K562 (cell line): ENCODE results near the gene CSKMT. TPM values are rescaled to one million over a fixed set of nuclear protein-coding genes. Genes with fewer than 3 reads are reported as not detected.

Experiments
- CXXC5 ChIP-seq: fragments of 250-450 bp; sonication (Bioruptor Pico); IDR thresholded peaks from 2 replicates; pipeline ENCODE4 v1.8.0; 2022; ENCODE audit warnings: inconsistent platforms, mild to moderate bottlenecking, moderate library complexity
- ELK1 ChIP-seq: sonication (generic); formaldehyde crosslinking; IDR thresholded peaks from 2 replicates; pipeline ENCODE4 v1.8.1; 2022; ENCODE audit warnings: missing genetic modification reagents
- FOXO4 ChIP-seq: fragments of 450-650 bp; formaldehyde crosslinking; IDR thresholded peaks from 2 replicates; pipeline ENCODE4 v1.4.0; 2020; ENCODE audit warnings: mild to moderate bottlenecking, moderate library complexity
- PHB ChIP-seq: fragments of 250-450 bp; sonication (Bioruptor Pico); IDR thresholded peaks from 2 replicates; pipeline ENCODE4 v1.5.0; 2021
- STAT5B ChIP-seq: fragments of 250-450 bp; sonication (Bioruptor Pico); IDR thresholded peaks from 2 replicates; pipeline ENCODE4 v1.8.0; 2021; ENCODE audit warnings: mild to moderate bottlenecking, inconsistent platforms
- STAT6 ChIP-seq: sonication (generic); formaldehyde crosslinking; IDR thresholded peaks from 2 replicates; pipeline ENCODE4 v1.8.1; 2023; ENCODE audit warnings: mild to moderate bottlenecking, missing genetic modification reagents
- SUPT5H ChIP-seq: fragments of 450-650 bp; IDR thresholded peaks from 2 replicates; pipeline ENCODE4 v1.6.1; 2016
- TFE3 ChIP-seq: fragments of 450-650 bp; formaldehyde crosslinking; IDR thresholded peaks from 2 replicates; pipeline ENCODE4 v1.4.0; 2020; ENCODE audit warnings: mild to moderate bottlenecking, mixed read lengths
- TOE1 ChIP-seq, 2 experiments: fragments of 450-650 bp in 1 of 2; sonication (generic) in 1 of 2; formaldehyde crosslinking in 1 of 2; IDR thresholded peaks; 2 replicates each; pipeline versions ENCODE4 v1.7.1 to v1.8.0; 2016 to 2022; ENCODE audit warnings: borderline replicate concordance in 2 of 2, mild to moderate bottlenecking in 2 of 2, antibody characterized with exemption in 1 of 2, inconsistent platforms in 1 of 2, low read depth in 1 of 2, missing genetic modification reagents in 1 of 2, moderate library complexity in 1 of 2
- ZBTB11 ChIP-seq, 3 experiments: fragments of 200-800 bp in 1 of 3; fragments of 250-450 bp in 1 of 3; fragments of 450-650 bp in 1 of 3; sonication (Bioruptor Pico) in 1 of 3; sonication (Bioruptor generic) in 1 of 3; formaldehyde crosslinking in 1 of 3; IDR thresholded peaks; 2 replicates each; pipeline versions ENCODE4 v1.6.1 to v1.8.0; 2016 to 2022; ENCODE audit warnings: mild to moderate bottlenecking in 2 of 3, missing genetic modification characterization in 2 of 3, missing compliant biosample characterization in 1 of 3, moderate library complexity in 1 of 3
- ZNF165 ChIP-seq: fragments of 250-450 bp; sonication (Bioruptor Pico); IDR thresholded peaks from 2 replicates; pipeline ENCODE4 v1.4.0; 2020; ENCODE audit warnings: borderline replicate concordance
- ZNF263 ChIP-seq: sonication (generic); formaldehyde crosslinking; IDR thresholded peaks from 2 replicates; pipeline ENCODE4 v1.8.0; 2022; ENCODE audit warnings: mild to moderate bottlenecking, missing genetic modification reagents, borderline replicate concordance
- ZNF3 ChIP-seq: fragments of 250-450 bp; sonication (Bioruptor Pico); IDR thresholded peaks from 2 replicates; pipeline ENCODE4 v1.5.0; 2021; ENCODE audit warnings: mild to moderate bottlenecking, moderate library complexity
- ZNF436 ChIP-seq: fragments of 250-450, 450-650 bp; sonication (Bioruptor Pico); formaldehyde crosslinking; IDR thresholded peaks from 2 replicates; pipeline ENCODE4 v1.7.0; 2020; ENCODE audit warnings: mild to moderate bottlenecking
- polyA plus RNA-seq, 8 experiments: library from polyadenylated mRNA; depleted of rRNA in 4 of 8; stranded (reverse) in 5 of 8; unstranded in 3 of 8; fragments of >200 nt; fragmentation: Nextera tagmentation in 2 of 8; fragmentation: Illumina TruSeq in 1 of 8; extraction: Ambion mirVana in 2 of 8; extraction: Trizol in 1 of 8; gene quantifications; 2 replicates each; pipeline versions ENCODE4 v1.2.1 to v1.2.3, GENCODE V29; 2011 to 2014; ENCODE audit warnings: inconsistent platforms in 1 of 8, missing spikeins in 1 of 8
- total RNA-seq, 7 experiments: library from RNA; depleted of rRNA in 6 of 7; stranded (reverse); fragments of >200 nt in 6 of 7; fragmentation: Illumina TruSeq in 2 of 7; extraction: Trizol in 2 of 7; gene quantifications; 2 replicates each; pipeline versions ENCODE4 v1.2.1 to v1.2.3, GENCODE V29; 2011 to 2021; ENCODE audit warnings: low replicate concordance in 1 of 7

CSKMT gene
- total and polyA plus RNA-seq, 9 of the 15 experiments (the other 6 are each of a cell fraction or from before 2014, with no cell fraction given), result 10.3 to 108 (median 27.2) TPM

GRCh38 chr11:62705880-62706849 lies 41.1 kb downstream of the CSKMT start (continued):
- TF ChIP-seq ZNF3 (CRISPR knock-in tag), result peak; percentile 67; the same call in 1 of the 2 replicates
- TF ChIP-seq FOXO4 (CRISPR knock-in tag), result no peak
- TF ChIP-seq TFE3 (CRISPR knock-in tag), result no peak
- TF ChIP-seq STAT5B (CRISPR knock-in tag), result no peak
- peak; percentile 79 for TF ChIP-seq CXXC5 (CRISPR knock-in tag)
- no peak for TF ChIP-seq PHB (CRISPR knock-in tag)
- peak; percentile 86 for TF ChIP-seq SUPT5H
- TF ChIP-seq ZNF436 (CRISPR knock-in tag), result peak; percentile 51; the same call in 1 of the 2 replicates
- TF ChIP-seq ZNF263, result peak; percentile 60; the same call in 1 of the 2 replicates
- 0 out of 2 replicates have a peak, but pooled peaks have one; percentile 55 for TF ChIP-seq ZNF165
- peak in 1 of 3 experiments; percentile 82; a peak in 2 of 6 replicates for TF ChIP-seq ZBTB11 (CRISPR knock-in tag; IDR thresholded peaks at IDR 0.05)
- no peak for TF ChIP-seq STAT6 (CRISPR knock-in tag)
- TF ChIP-seq ELK1 (CRISPR knock-in tag), result no peak
- TF ChIP-seq TOE1 (IDR thresholded peaks at IDR 0.05; ENCODE audit: borderline replicate concordance), result no peak
- TF ChIP-seq TOE1 (CRISPR knock-in tag; IDR thresholded peaks at IDR 0.05; ENCODE audit: borderline replicate concordance, low read depth), result peak; percentile 65; the same call in 1 of the 2 replicates
